Peyer's patch (tissue), 4 donors: ENCODE measurements around the gene MRPL14.

Experiments
- POLR2A ChIP-seq, 2 donors: fragments of 450-650 bp; IDR thresholded peaks; one replicate each; pipeline ENCODE4 v1.5.1; 2017; ENCODE audit warnings: antibody characterized with exemption in 2 of 2, mild to moderate bottlenecking in 2 of 2, moderate library complexity in 2 of 2
- TF ChIP-seq, protein P1 (sequence below), 6 experiments: fragments of 450-650 bp in 4 of 6; fragments of 200-600 bp in 2 of 6; sonication (generic) in 1 of 6; IDR thresholded peaks; one replicate each; pipeline ENCODE4 v1.5.1; 2017 to 2019; ENCODE audit warnings: antibody characterized with exemption in 6 of 6, mild to moderate bottlenecking in 3 of 6, moderate library complexity in 1 of 6

DNA sequence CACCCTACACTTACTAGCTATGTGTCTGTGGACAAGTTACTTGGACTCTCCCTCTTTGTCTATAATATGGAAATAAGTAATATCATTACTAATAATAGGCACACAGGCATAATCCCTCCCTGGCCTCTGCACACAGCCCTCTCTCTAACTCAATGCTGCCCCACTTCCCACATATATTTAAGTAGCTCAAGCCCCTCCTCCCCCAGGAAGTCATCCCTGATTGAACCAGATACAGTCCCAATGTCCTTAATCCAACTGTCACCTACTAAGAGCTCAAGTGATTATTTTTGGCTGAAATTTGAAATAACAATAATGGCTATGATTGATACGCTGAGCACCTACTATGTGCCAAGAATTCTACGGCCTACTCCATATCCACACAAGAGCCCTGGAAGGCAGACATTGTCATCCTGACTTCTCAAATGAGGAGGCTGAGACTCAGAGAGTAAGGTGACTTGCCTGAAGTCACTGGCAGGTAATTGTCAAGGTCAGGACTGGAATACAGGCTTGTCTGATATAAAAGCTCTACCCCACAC, 29.4 kb downstream of the MRPL14 start:
- TF ChIP-seq, protein P1, sequence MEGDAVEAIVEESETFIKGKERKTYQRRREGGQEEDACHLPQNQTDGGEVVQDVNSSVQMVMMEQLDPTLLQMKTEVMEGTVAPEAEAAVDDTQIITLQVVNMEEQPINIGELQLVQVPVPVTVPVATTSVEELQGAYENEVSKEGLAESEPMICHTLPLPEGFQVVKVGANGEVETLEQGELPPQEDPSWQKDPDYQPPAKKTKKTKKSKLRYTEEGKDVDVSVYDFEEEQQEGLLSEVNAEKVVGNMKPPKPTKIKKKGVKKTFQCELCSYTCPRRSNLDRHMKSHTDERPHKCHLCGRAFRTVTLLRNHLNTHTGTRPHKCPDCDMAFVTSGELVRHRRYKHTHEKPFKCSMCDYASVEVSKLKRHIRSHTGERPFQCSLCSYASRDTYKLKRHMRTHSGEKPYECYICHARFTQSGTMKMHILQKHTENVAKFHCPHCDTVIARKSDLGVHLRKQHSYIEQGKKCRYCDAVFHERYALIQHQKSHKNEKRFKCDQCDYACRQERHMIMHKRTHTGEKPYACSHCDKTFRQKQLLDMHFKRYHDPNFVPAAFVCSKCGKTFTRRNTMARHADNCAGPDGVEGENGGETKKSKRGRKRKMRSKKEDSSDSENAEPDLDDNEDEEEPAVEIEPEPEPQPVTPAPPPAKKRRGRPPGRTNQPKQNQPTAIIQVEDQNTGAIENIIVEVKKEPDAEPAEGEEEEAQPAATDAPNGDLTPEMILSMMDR (IDR thresholded peaks at IDR 0.05) = no peak
- no peak for TF ChIP-seq POLR2A (IDR thresholded peaks at IDR 0.05)
